ENCODE results near the gene LASP1.

DNA sequence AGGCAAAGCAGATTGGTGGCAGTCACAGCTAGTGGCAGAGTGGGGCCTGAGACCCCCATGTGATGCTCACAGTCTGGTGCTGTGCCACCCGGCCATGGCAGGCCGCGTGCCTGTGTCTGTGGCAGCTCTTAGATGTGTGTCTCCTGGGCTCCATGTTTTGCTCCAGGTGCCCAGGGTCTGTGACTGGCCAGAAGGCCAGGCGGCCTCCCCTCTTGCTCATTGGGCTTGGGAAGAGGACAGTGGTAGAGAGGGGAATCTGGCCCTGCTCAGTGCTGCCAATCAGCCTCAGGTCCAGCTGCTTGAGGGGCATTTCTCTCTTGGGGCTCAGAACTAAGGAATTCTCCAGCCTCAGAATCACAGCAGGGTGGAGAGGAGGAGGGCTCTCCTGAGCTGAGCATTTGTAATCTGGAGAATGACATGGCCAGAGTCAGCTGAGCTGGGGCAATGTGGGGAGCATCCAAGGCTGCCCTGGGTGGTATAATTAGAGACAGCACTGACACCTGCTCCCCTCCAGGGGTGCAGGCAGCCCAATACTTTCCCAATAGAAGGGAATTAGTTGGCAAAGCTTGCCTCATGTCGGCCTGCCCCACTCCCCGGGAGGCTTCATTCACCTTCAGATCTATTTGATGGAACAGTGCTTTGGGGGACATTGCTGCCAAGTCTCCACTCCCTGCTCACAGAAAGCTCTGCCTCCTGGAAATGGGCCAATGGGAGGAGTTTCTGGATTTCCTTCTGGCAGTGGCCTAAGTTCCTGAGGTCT is 52.9 kb downstream of the LASP1 start:
- TF ChIP-seq, protein P1, sequence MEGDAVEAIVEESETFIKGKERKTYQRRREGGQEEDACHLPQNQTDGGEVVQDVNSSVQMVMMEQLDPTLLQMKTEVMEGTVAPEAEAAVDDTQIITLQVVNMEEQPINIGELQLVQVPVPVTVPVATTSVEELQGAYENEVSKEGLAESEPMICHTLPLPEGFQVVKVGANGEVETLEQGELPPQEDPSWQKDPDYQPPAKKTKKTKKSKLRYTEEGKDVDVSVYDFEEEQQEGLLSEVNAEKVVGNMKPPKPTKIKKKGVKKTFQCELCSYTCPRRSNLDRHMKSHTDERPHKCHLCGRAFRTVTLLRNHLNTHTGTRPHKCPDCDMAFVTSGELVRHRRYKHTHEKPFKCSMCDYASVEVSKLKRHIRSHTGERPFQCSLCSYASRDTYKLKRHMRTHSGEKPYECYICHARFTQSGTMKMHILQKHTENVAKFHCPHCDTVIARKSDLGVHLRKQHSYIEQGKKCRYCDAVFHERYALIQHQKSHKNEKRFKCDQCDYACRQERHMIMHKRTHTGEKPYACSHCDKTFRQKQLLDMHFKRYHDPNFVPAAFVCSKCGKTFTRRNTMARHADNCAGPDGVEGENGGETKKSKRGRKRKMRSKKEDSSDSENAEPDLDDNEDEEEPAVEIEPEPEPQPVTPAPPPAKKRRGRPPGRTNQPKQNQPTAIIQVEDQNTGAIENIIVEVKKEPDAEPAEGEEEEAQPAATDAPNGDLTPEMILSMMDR (conservative IDR thresholded peaks at IDR 0.05; ENCODE audit: low read depth, low read length): no peak
- no peak for TF ChIP-seq EZH2 (IDR thresholded peaks at IDR 0.05; ENCODE audit: low read length, unreplicated experiment)
- TF ChIP-seq EZH2phosphoT487 (IDR thresholded peaks at IDR 0.05; ENCODE audit: borderline replicate concordance, low read length): no peak
